Inferior parietal cortex (tissue), 1 donor: ENCODE measurements around the gene TENT4B.
"Not testable (repeated sequence)": the region's sequence is repeated elsewhere in the genome, so short reads cannot be mapped to it uniquely, and the experiment has no call there.

Source experiments
- DNase-seq: peaks from one replicate; pipeline ENCODE4 v3.0.0-alpha.2; 2016; ENCODE audit errors: extremely low spot score

Gene TENT4B

GRCh38 chr16:50234771-50235556, 81.9 kb downstream of the TENT4B start:
- DNase-seq, result no peak

- DNase-seq, result no peak
Observed at GRCh38 chr16:50235581-50235980, 82.5 kb downstream of the TENT4B start.

GRCh38 chr16:50238314-50238713, 85.2 kb downstream of the TENT4B start:
- no peak for DNase-seq

GRCh38 chr16:50238868-50239301, 85.8 kb downstream of the TENT4B start:
- DNase-seq, result no peak

- DNase-seq, result not testable (repeated sequence)
Observed at GRCh38 chr16:50243024-50243423, 89.9 kb downstream of the TENT4B start.

GRCh38 chr16:50244140-50244503, 91.0 kb downstream of the TENT4B start:
- no peak for DNase-seq

GRCh38 chr16:50244504-50245416, 91.7 kb downstream of the TENT4B start:
- no peak for DNase-seq

GRCh38 chr16:50245417-50246298, 92.6 kb downstream of the TENT4B start:
- no peak for DNase-seq

- DNase-seq, result no peak
Observed at GRCh38 chr16:50246299-50247122, 93.4 kb downstream of the TENT4B start.

- DNase-seq, result no peak
Observed at GRCh38 chr16:50247123-50247905, 94.2 kb downstream of the TENT4B start.

- DNase-seq, result no peak
Observed at GRCh38 chr16:50247906-50248608, 95.0 kb downstream of the TENT4B start.

GRCh38 chr16:50248845-50249244, 95.7 kb downstream of the TENT4B start:
- DNase-seq, result no peak

GRCh38 chr16:50251375-50252081, 98.4 kb downstream of the TENT4B start:
- no peak for DNase-seq

GRCh38 chr16:50252082-50252611, 99.0 kb downstream of the TENT4B start:
- no peak for DNase-seq

- DNase-seq, result no peak
Observed at GRCh38 chr16:50252874-50253513, 99.9 kb downstream of the TENT4B start.

GRCh38 chr16:50253514-50253910, 100.4 kb downstream of the TENT4B start:
- no peak for DNase-seq

- no peak for DNase-seq
Observed at GRCh38 chr16:50254072-50254471, 101.0 kb downstream of the TENT4B start.

- DNase-seq, result no peak
Observed at GRCh38 chr16:50255538-50255937, 102.4 kb downstream of the TENT4B start.
